ENCODE data around the gene HOXD11.

Gene HOXD11

GRCh38 chr2:176079285-176079830 lies 27.7 kb upstream of the HOXD11 start:
- TF ChIP-seq, protein P1, sequence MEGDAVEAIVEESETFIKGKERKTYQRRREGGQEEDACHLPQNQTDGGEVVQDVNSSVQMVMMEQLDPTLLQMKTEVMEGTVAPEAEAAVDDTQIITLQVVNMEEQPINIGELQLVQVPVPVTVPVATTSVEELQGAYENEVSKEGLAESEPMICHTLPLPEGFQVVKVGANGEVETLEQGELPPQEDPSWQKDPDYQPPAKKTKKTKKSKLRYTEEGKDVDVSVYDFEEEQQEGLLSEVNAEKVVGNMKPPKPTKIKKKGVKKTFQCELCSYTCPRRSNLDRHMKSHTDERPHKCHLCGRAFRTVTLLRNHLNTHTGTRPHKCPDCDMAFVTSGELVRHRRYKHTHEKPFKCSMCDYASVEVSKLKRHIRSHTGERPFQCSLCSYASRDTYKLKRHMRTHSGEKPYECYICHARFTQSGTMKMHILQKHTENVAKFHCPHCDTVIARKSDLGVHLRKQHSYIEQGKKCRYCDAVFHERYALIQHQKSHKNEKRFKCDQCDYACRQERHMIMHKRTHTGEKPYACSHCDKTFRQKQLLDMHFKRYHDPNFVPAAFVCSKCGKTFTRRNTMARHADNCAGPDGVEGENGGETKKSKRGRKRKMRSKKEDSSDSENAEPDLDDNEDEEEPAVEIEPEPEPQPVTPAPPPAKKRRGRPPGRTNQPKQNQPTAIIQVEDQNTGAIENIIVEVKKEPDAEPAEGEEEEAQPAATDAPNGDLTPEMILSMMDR (IDR thresholded peaks at IDR 0.05; ENCODE audit: extremely low read depth, missing control alignments) = no peak
- no peak for DNase-seq (ENCODE audit: low spot score)

DNA sequence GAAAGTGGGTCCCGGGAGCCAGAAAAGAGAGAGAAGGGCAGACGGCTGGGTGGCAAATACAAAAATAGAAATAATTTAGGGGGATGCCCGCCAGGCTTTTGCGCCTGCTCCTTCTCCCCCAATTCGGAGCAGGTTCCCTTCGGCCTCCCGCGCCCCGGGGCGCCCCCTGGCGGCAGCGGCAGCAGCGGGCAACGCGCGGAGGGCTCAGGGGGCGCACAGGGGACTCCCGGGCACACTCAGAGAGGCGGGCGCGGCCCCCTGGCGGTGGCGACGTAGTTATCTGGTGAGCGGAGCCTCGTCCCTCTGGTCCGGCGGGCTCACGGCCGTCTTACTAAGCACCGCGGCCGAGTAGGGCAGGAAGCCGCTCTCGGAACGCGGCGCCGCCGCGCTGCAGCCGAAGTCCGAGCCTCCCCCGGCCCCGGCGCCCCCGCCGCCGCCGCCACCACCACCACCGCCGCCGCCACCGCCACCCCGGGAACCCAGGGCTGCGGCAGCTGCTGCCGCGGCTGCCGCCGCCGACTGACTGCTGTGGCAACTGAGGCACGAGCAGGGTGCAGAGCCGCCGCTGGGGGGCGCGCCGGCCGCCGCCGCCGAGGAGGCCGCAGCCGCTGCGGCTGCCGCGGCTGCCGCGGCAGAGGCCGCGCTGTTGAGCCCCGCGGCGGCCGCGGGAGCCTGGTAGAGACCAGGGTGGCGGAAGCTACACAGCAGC lies 27.1 kb upstream of the HOXD11 start:
- DNase-seq (ENCODE audit: low spot score) = peak; percentile 77
- TF ChIP-seq, protein P1 (IDR thresholded peaks at IDR 0.05; ENCODE audit: extremely low read depth, missing control alignments) = peak; percentile 32

DNA sequence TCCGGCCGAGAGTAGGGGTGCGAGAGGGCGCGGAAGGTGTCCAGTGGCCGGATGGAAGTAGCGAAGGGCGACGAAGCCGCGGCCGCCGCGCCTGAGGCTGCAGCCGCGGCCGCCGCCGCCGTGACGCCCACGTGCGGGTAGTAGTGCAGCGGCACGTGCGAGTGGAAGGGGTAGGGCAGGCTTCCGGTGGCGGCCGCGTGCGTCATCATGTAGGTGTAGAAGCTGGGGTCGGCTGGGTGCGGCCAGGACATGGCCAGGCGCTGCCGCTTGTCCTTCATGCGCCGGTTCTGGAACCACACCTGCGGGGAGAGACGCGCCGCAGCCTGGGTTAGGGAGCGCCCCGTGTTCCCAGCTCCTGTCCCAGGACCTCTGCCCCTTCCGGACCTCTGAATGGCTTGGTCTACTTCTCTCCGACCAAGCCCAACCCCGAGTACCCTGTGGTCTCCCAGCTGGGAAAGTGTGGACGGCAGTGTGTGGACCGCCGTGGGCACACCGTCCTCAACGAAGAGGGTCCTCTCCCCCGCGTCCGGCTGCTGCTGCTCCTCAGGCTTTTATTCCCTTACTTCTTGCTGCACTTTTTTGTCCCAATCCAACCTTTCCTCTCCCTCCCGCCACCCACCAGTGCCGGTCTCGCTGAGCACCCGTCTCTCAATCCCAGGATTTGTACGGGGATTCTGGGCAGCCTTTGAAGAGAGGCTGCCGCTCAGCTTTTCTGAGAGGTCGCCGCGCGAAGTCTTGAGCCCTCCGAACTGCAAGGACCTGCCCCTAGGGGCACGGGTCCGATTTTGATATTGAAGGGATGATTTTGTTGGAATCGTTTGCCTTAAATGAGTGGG lies 26.3 kb upstream of the HOXD11 start:
- TF ChIP-seq, protein P1 (IDR thresholded peaks at IDR 0.05; ENCODE audit: extremely low read depth, missing control alignments) = no peak
- DNase-seq (ENCODE audit: low spot score) = no peak

- DNase-seq (ENCODE audit: low spot score) = no peak
- TF ChIP-seq, protein P1 (IDR thresholded peaks at IDR 0.05; ENCODE audit: extremely low read depth, missing control alignments) = no peak
Observed at GRCh38 chr2:176081376-176081836, 25.7 kb upstream of the HOXD11 start.

GRCh38 chr2:176081837-176082524 lies 25.1 kb upstream of the HOXD11 start:
- TF ChIP-seq, protein P1 (IDR thresholded peaks at IDR 0.05; ENCODE audit: extremely low read depth, missing control alignments) = no peak
- DNase-seq (ENCODE audit: low spot score) = no peak

GRCh38 chr2:176082525-176082823 lies 24.6 kb upstream of the HOXD11 start:
- TF ChIP-seq, protein P1 (IDR thresholded peaks at IDR 0.05; ENCODE audit: extremely low read depth, missing control alignments) = no peak
- no peak for DNase-seq (ENCODE audit: low spot score)

All from GM20000 (cell line).